Body of pancreas (tissue), 4 donors: Measurements from ENCODE around the gene NOP9. TPM values are rescaled to one million over a fixed set of nuclear protein-coding genes. Genes with fewer than 3 reads are reported as not detected.
"Not testable (repeated sequence)": the region's sequence is repeated elsewhere in the genome, so short reads cannot be mapped to it uniquely, and the experiment has no call there.

Source experiments
- ATAC-seq: fragments of 150-250 bp; one replicate; pipeline ENCODE4 v1.9.1; 2016
- DNase-seq, 4 donors: peaks; one replicate each; pipeline ENCODE4 v3.0.0-alpha.2; 2019
- H3K27ac ChIP-seq, 4 donors: fragments of 200-600 bp; sonication (generic); 1 replicate in 3 of 4; 2 replicates in 1 of 4; pipeline versions ENCODE4 v1.5.1 to v1.6.1; 2016 to 2019; ENCODE audit warnings: mild to moderate bottlenecking in 1 of 4, mixed read lengths in 1 of 4, moderate library complexity in 1 of 4
- H3K27me3 ChIP-seq, 2 donors: fragments of 200-600 bp; sonication (generic); one replicate each; pipeline ENCODE4 v1.6.0; 2016; ENCODE audit warnings: mild to moderate bottlenecking in 1 of 2
- H3K36me3 ChIP-seq, 2 donors: fragments of 200-600 bp; sonication (generic); replicated peaks in 1 of 2; 2 replicates each; pipeline ENCODE4 v1.5.1; 2016; ENCODE audit warnings: low read depth in 2 of 2; ENCODE audit not compliant: insufficient read depth in 1 of 2
- H3K4me1 ChIP-seq: fragments of 200-600 bp; sonication (generic); one replicate; pipeline ENCODE4 v1.6.0; 2016
- H3K4me3 ChIP-seq, 2 donors: fragments of 200-600 bp; sonication (generic); 1 replicate in 1 of 2; 2 replicates in 1 of 2; pipeline ENCODE4 v1.5.1; 2016 to 2019
- H3K9me3 ChIP-seq, 3 donors: fragments of 200-600 bp; sonication (generic); 1 replicate in 2 of 3; 2 replicates in 1 of 3; pipeline ENCODE4 v1.5.1; 2016
- POLR2A ChIP-seq, 3 donors: fragments of 450-650 bp; IDR thresholded peaks; one replicate each; pipeline ENCODE4 v1.6.1; 2016; ENCODE audit warnings: antibody characterized with exemption in 3 of 3, mild to moderate bottlenecking in 2 of 3
- WGBS, 2 donors: methylation state at CpG; one replicate each; pipeline ENCODE4 v1.1.5; 2017; 5-methylcytosine and 5-hydroxymethylcytosine counted together
- intact Hi-C: fragments of 100-400 bp; cut with DNase I; formaldehyde crosslinking; loops from one replicate; pipeline ENCODE4 v1.15.1; 2023
- total RNA-seq, 2 donors: library from RNA; depleted of rRNA; stranded (reverse); fragments of >200 nt; gene quantifications; one replicate each; pipeline ENCODE4 v1.1.0, GENCODE V29; 2016
- TF ChIP-seq, protein P1 (sequence below), 7 experiments: fragments of 450-650 bp in 4 of 7; fragments of 200-600 bp in 3 of 7; sonication (generic) in 3 of 7; IDR thresholded peaks; one replicate each; pipeline ENCODE4 v1.5.1; 2016 to 2019; ENCODE audit warnings: antibody characterized with exemption in 7 of 7

NOP9 gene
- total RNA-seq, 2 donors from 2014 or later: 10.6 to 12.2 TPM

DNA sequence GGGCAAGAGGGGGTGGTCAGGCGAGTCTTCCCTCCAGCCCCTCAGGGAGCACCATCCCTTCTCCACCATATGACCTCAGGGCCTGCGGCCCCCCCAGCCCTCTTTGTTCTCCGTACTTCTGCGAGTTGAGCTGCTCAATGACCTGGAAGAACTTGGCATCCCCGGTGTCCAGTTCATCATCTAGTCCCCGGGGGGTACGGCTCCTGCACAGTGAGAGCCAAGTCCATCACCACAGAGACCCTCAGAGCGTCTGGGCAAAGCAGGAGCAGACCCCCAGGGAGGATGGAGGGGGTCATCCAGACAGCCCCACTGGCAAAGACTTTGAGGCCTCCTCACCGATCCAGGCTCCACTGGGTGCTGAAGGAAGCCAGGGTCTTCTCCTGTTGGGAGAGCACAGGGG is 26.3 kb downstream of the NOP9 start:
- TF ChIP-seq, protein P1, sequence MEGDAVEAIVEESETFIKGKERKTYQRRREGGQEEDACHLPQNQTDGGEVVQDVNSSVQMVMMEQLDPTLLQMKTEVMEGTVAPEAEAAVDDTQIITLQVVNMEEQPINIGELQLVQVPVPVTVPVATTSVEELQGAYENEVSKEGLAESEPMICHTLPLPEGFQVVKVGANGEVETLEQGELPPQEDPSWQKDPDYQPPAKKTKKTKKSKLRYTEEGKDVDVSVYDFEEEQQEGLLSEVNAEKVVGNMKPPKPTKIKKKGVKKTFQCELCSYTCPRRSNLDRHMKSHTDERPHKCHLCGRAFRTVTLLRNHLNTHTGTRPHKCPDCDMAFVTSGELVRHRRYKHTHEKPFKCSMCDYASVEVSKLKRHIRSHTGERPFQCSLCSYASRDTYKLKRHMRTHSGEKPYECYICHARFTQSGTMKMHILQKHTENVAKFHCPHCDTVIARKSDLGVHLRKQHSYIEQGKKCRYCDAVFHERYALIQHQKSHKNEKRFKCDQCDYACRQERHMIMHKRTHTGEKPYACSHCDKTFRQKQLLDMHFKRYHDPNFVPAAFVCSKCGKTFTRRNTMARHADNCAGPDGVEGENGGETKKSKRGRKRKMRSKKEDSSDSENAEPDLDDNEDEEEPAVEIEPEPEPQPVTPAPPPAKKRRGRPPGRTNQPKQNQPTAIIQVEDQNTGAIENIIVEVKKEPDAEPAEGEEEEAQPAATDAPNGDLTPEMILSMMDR (IDR thresholded peaks at IDR 0.05): no peak
- no peak for TF ChIP-seq POLR2A (IDR thresholded peaks at IDR 0.05)
- WGBS, 2 donors: 58 to 71% methylated on average over 7 to 9 of the region's 9 CpGs
- no peak for DNase-seq
- H3K27me3 ChIP-seq: no peaks in the 10 kb centered on the region
- H3K4me1 ChIP-seq: no peaks in the 10 kb centered on the region
- no peak overlapping the region for H3K4me3 ChIP-seq
- no peaks in the 10 kb centered on the region for H3K36me3 ChIP-seq
- H3K9me3 ChIP-seq: no peaks in the 10 kb centered on the region
- intact Hi-C loops: no loop called here
- no peak for ATAC-seq
- H3K27ac ChIP-seq: no peak overlapping the region

DNA sequence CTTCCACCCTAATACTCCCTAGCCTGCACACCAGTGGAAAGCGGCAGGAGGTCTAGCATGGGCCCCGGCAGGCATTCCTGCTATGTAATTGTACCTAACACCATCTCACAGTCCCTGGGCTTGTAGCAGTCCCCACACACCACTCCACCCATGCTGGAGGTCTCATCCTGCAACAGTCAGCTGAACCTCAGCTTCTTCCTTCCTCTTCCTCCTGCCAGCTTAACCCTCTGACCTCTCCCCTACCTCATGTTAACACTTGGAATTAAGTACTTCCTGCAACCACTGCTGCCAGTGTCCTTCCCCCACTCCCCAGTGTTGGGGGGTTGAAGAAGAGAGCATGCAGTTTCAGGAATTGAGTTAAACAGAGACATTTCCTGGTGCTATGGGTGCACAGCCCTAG is 27.7 kb downstream of the NOP9 start:
- H3K4me1 ChIP-seq: peaks cover 6% of the 10 kb centered on the region
- H3K27me3 ChIP-seq: no peaks in the 10 kb centered on the region
- DNase-seq (no peak), ATAC-seq (no peak)
- H3K27ac ChIP-seq: peak overlapping the region in 1 of 4 donors; percentile 29
- H3K9me3 ChIP-seq: no peaks in the 10 kb centered on the region
- H3K4me3 ChIP-seq: no peak overlapping the region
- 80 to 90% methylated on average over 2 of the region's 2 CpGs for WGBS, 2 donors
- no peaks in the 10 kb centered on the region for H3K36me3 ChIP-seq
- intact Hi-C loops: no loop called here
- no peak for TF ChIP-seq POLR2A (IDR thresholded peaks at IDR 0.05)
- TF ChIP-seq, protein P1 (IDR thresholded peaks at IDR 0.05): no peak

DNA sequence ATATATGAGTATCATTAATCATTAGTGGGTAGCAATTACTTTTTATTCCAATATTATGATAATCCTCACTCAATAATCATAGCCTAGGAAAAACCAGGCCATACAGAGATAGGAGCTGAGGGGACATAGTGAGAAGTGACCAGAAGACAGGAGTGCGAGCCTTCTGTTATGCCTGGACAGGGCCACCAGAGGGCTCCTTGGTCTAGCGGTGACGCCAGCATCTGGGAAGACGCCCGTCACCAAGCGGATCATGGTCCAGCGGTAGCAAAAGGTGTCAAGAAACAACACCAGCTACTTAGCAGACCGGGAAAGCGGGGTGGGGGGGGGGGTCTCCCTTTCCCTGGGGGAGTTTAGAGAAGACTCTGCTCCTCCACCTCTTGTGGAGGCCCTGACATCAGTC is 28.3 kb downstream of the NOP9 start:
- peak overlapping the region in 1 of 4 donors; percentile 29 for H3K27ac ChIP-seq
- WGBS, 2 donors: 0 to 4% methylated on average over 7 to 9 of the region's 9 CpGs
- H3K36me3 ChIP-seq, ATAC-seq, intact Hi-C loops, H3K27me3 ChIP-seq, H3K4me3 ChIP-seq, H3K9me3 ChIP-seq: not testable (repeated sequence)
- DNase-seq: peak; percentile 68 to 77 (median 74)
- TF ChIP-seq, protein P1 (IDR thresholded peaks at IDR 0.05): peak; percentile 26 to 80 (median 70)
- peaks cover 13% of the 10 kb centered on the region for H3K4me1 ChIP-seq

DNA sequence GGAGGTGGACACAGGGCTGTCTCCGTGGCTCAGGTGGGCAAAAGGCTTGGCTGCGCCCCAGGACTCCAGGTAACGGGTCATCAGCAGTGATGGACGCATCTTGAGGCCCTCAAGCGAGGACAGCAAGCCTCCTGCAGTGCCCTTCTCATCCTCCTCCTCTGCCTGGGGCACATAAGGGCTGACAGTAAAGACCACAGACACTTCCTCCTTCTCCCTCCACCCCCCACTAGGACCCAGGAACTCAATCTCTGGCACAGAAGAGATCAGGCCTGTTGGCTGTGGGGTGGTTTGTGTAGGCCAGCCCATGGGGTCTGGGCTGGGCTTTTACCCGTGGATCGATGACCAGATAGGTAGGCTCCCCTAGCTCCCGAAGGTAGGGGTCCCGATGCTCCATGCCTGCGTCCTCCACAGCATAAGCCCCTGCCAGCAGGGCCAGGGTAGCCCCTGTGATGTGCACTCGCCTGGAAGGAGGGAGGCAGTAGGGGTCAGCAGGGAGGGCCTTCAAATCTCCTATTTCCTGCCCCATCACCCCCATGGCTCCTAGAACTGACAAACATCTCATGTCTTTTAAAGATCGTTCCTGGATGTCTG is 29.5 kb downstream of the NOP9 start:
- no peaks in the 10 kb centered on the region for H3K36me3 ChIP-seq
- WGBS, 2 donors: 82% methylated on average over 12 of the region's 12 CpGs
- no peak overlapping the region for H3K27ac ChIP-seq
- intact Hi-C loops: no loop called here
- DNase-seq (no peak), ATAC-seq (no peak)
- H3K4me1 ChIP-seq: peaks cover 25% of the 10 kb centered on the region
- no peaks in the 10 kb centered on the region for H3K9me3 ChIP-seq
- no peak overlapping the region for H3K4me3 ChIP-seq
- peaks cover 0 to 1% of the 10 kb centered on the region in 2 donors for H3K27me3 ChIP-seq
- TF ChIP-seq POLR2A (IDR thresholded peaks at IDR 0.05): no peak
- TF ChIP-seq, protein P1 (IDR thresholded peaks at IDR 0.05): no peak

DNA sequence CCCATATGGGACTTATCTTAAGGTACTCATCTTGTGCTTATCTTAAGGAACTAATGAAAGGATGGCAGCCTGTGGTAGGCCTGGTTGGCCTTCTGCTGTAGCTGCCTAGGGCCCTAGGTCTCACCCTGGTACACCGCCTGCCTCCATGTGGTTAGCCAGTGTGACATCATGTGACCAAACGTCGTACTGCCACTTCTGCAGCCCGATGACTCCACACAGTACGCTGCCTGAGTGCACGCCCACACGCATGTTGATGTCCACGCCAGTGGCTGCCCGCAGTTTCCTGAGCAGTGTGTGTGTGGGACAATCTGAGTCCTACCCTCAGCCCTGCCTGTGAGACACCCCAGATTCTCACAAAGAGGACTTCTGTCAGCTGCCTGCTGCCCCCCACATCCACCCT is 30.1 kb downstream of the NOP9 start:
- Histone ChIP-seq H3K4me1 (peaks cover 31% of the 10 kb centered on the region), H3K4me3 (no peak overlapping the region)
- no peak for ATAC-seq

More for the DNA sequence above, 30.1 kb downstream of the NOP9 start:
- intact Hi-C loops: loop anchor here (10.0 kb wide), 1 partner anchor 105 kb away; no protein-coding TSS in a partner anchor
- Histone ChIP-seq H3K27me3 (peaks cover under 1 to 5% of the 10 kb centered on the region in 2 donors), H3K36me3 (no peaks in the 10 kb centered on the region), H3K27ac (no peak overlapping the region), H3K9me3 (no peaks in the 10 kb centered on the region)
- 45 to 70% methylated on average over 6 to 9 of the region's 9 CpGs for WGBS, 2 donors
- DNase-seq: peak in 3 of 4 donors; percentile 43 to 83 (median 45)
- TF ChIP-seq, protein P1 (IDR thresholded peaks at IDR 0.05): no peak
- peak in 1 of 3 donors; percentile 23 for TF ChIP-seq POLR2A (IDR thresholded peaks at IDR 0.05)
